Measurements from ENCODE around the gene MGMT. TPM values are rescaled to one million over a fixed set of nuclear protein-coding genes. Genes with fewer than 3 reads are reported as not detected.

The MGMT gene
- total and polyA plus RNA-seq, 5 donors from 2014 or later, result 18.7 to 48.0 (median 35.2) TPM

DNA sequence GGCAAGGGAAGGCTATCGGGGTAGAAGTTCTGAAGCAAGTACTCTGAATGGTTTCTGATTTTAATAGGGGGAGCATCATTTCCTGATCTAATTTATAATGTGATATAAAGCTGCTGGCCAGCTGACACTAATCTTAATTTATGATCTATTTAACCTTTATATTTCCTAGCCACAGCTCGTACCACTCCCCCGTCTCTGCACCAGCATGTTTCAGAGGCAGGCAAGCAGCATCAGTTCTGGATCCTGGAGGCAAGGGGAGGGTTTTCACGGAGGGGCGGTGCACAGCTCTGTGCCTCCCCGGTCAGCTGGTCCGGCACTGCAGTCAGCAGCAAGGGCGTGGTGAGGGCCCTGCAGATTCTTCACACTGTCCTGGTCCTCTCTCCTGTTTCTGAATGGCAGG is 30.0 kb downstream of the MGMT start:
- Mint-ChIP-seq H3K36me3 (peaks cover 39% of the 10 kb centered on the region), H3K27ac (no peak overlapping the region), H3K4me3 (no peak overlapping the region), H3K4me1 (peaks cover 2 to 22% (median 14%) of the 10 kb centered on the region in 4 donors), H3K27me3 (no peaks in the 10 kb centered on the region), H3K9me3 (peaks cover 0 to 15% (median 3%) of the 10 kb centered on the region in 7 donors)
- DNase-seq, result no peak
- no peak for ATAC-seq (ENCODE audit: low read depth in 2 of 2)
- Histone ChIP-seq H3K27me3 (ENCODE audit: control insufficient read depth, insufficient read depth, low read length) (no peaks in the 10 kb centered on the region), H3K4me1 (ENCODE audit: control insufficient read depth, insufficient read depth, low read length, poor library complexity, severe bottlenecking) (peaks cover 5% of the 10 kb centered on the region), H3K9me3 (ENCODE audit: control insufficient read depth in 2 of 2, low read length in 2 of 2) (peaks cover 6 to 13% of the 10 kb centered on the region in 2 experiments), H3K36me3 (ENCODE audit: control insufficient read depth, insufficient read depth, low read length) (no peaks in the 10 kb centered on the region), H3K27ac (ENCODE audit: insufficient read depth, low read length, poor library complexity, severe bottlenecking) (no peak overlapping the region), H3K4me3 (ENCODE audit: low read depth, low read length) (no peak overlapping the region)

DNA sequence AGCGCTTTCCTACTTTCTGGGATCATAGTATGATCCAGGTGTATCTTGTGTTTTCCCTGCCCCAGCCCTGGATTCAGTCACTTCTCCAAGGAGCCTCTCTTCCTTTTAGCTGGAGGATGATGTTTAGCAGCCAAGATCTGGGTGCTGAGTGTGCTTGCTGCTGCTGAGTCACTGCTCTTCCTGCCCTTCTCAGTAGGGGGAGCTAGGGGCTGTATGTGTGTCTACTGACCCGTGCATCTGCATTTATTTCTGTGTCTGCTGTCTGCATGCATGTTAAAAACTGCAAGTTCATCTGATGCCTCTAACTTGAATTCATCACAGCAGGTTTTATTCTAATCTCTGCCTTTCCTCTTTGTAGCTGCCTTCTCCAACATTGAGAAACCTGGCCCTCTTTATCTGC is 31.6 kb downstream of the MGMT start:
- Mint-ChIP-seq H3K9me3 (peaks cover 0 to 5% (median 0%) of the 10 kb centered on the region in 7 donors), H3K27me3 (no peaks in the 10 kb centered on the region)

DNA sequence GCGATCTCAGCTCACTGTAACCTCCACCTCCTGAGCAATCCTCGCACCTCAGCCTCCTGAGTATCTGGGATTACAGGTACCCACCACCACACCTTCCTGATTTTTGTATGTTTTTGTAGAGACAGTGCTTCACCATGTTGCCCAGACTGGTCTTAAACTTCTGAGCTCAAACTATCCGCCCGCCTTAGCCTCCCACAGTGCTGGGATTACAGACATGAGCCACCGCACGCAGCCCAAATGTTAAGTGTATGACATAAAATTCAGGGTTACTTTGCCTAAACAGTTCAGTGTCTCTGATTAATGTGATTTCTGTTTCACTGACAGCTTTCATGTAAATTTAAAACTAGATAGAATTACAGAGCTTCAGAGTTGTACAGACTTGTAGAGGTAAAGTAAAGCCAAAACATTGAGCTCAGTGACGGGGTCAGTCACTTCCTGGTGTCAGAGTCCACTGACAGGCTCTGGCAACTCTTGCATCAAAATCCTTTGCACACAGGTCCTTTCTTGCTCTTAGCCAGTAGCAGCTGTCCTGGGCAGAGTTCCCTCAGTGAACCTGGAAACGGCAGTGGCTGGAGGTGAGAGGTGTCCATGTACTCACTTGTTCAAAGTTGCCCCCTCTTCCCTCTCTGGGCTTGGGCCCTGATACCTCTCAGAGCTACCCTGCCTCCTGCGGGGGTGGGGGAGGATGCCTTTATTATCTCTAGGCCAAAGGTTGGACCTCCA is 33.7 kb downstream of the MGMT start:
- H3K9me3 ChIP-seq (ENCODE audit: control insufficient read depth in 2 of 2, low read length in 2 of 2), result no peaks in the 10 kb centered on the region
- DNase-seq (no peak), ATAC-seq (ENCODE audit: low read depth in 2 of 2) (no peak)
- H3K36me3 ChIP-seq (ENCODE audit: control insufficient read depth, insufficient read depth, low read length), result no peaks in the 10 kb centered on the region
- H3K27ac ChIP-seq (ENCODE audit: insufficient read depth, low read length, poor library complexity, severe bottlenecking), result no peak overlapping the region
- peaks cover 34% of the 10 kb centered on the region for H3K36me3 Mint-ChIP-seq
- H3K4me1 Mint-ChIP-seq, result peaks cover 6 to 13% (median 12%) of the 10 kb centered on the region in 4 donors
- no peaks in the 10 kb centered on the region for H3K27me3 ChIP-seq (ENCODE audit: control insufficient read depth, insufficient read depth, low read length)
- H3K9me3 Mint-ChIP-seq, result no peaks in the 10 kb centered on the region
- H3K4me1 ChIP-seq (ENCODE audit: control insufficient read depth, insufficient read depth, low read length, poor library complexity, severe bottlenecking), result no peaks in the 10 kb centered on the region
- no peak overlapping the region for H3K4me3 ChIP-seq (ENCODE audit: low read depth, low read length)
- no peak overlapping the region for H3K27ac Mint-ChIP-seq
- H3K27me3 Mint-ChIP-seq, result no peaks in the 10 kb centered on the region
- H3K4me3 Mint-ChIP-seq, result peak overlapping the region in 1 of 4 donors; percentile 10

More for the DNA sequence above, 31.6 kb downstream of the MGMT start:
- H3K4me3 ChIP-seq (ENCODE audit: low read depth, low read length), result no peak overlapping the region
- no peaks in the 10 kb centered on the region for H3K36me3 ChIP-seq (ENCODE audit: control insufficient read depth, insufficient read depth, low read length)
- H3K27me3 ChIP-seq (ENCODE audit: control insufficient read depth, insufficient read depth, low read length), result no peaks in the 10 kb centered on the region
- Mint-ChIP-seq H3K27ac (no peak overlapping the region), H3K36me3 (peaks cover 43% of the 10 kb centered on the region), H3K4me3 (no peak overlapping the region), H3K4me1 (peaks cover 0 to 15% (median 7%) of the 10 kb centered on the region in 4 donors)
- H3K4me1 ChIP-seq (ENCODE audit: control insufficient read depth, insufficient read depth, low read length, poor library complexity, severe bottlenecking), result no peaks in the 10 kb centered on the region
- H3K27ac ChIP-seq (ENCODE audit: insufficient read depth, low read length, poor library complexity, severe bottlenecking), result no peak overlapping the region
- DNase-seq (no peak), ATAC-seq (ENCODE audit: low read depth in 2 of 2) (no peak)
- H3K9me3 ChIP-seq (ENCODE audit: control insufficient read depth in 2 of 2, low read length in 2 of 2), result no peaks in the 10 kb centered on the region

DNA sequence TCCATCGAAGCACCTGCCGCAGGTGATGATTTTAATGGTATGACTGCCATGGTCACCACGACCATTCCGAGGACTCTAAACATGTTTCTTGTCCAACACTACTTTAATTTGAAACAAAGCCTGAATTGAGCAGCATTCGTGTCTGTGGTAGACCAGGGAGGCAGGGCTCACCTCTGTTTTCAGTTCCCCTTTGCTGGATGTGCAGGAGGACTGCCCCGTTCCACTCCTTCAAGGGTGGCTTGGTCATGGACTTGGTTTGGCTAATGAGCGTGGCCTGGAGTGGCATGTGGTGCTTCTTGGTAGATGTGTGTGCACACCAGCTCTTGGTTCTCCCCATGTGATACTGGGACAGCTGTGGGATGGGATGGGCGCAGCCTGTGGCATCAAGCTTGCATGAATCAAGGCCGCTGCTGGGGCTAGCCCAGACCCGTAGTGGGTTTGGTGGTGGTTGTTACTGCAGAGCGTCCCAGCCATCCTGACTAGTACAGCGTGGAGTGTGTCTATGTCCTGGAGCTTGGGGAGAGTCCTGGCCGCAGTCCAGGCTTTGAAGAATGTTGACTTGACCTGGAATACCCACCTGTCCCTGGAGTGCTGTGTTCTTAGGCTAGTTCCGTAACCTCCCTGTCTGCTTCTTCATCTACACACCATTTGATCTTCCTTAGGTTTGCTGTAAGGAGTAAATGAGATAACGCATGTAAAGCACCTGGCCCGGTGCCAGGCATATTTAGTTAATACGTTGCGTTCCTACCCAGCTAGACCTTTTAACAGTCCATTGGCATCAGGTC is 34.8 kb downstream of the MGMT start:
- no peaks in the 10 kb centered on the region for H3K4me1 ChIP-seq (ENCODE audit: control insufficient read depth, insufficient read depth, low read length, poor library complexity, severe bottlenecking)
- H3K27ac ChIP-seq (ENCODE audit: insufficient read depth, low read length, poor library complexity, severe bottlenecking), result no peak overlapping the region
- Mint-ChIP-seq H3K27ac (no peak overlapping the region), H3K9me3 (no peaks in the 10 kb centered on the region), H3K4me3 (no peak overlapping the region), H3K36me3 (peaks cover 34% of the 10 kb centered on the region), H3K4me1 (peaks cover 6 to 15% (median 13%) of the 10 kb centered on the region in 4 donors), H3K27me3 (no peaks in the 10 kb centered on the region)
- H3K9me3 ChIP-seq (ENCODE audit: control insufficient read depth in 2 of 2, low read length in 2 of 2), result no peaks in the 10 kb centered on the region
- DNase-seq (no peak), ATAC-seq (ENCODE audit: low read depth in 2 of 2) (no peak)
- H3K4me3 ChIP-seq (ENCODE audit: low read depth, low read length), result no peak overlapping the region
- no peaks in the 10 kb centered on the region for H3K27me3 ChIP-seq (ENCODE audit: control insufficient read depth, insufficient read depth, low read length)
- H3K36me3 ChIP-seq (ENCODE audit: control insufficient read depth, insufficient read depth, low read length), result no peaks in the 10 kb centered on the region

DNA sequence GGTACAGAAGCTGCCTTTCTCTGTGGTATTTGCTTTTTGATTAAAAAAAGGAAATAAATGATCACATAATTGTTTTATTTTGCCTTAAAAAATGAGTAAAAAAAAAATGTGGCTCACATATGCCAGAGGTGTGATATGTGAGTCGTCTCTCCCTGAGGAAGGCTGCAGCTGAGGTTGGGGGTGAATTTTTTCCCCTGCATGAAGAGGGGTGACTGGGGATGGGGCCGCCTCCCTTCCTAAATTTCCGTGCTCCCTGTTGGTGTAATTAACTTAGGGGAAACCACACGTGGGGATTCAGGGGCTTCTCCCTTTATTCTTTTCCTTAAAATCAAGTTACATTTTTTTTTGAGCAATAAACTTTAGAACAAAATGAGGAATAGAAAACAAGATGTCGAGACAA is 35.4 kb downstream of the MGMT start:
- H3K4me3 ChIP-seq (ENCODE audit: low read depth, low read length), result no peak overlapping the region
- H3K27me3 Mint-ChIP-seq, result no peaks in the 10 kb centered on the region
- H3K4me3 Mint-ChIP-seq, result no peak overlapping the region
- no peaks in the 10 kb centered on the region for H3K9me3 Mint-ChIP-seq
- H3K4me1 ChIP-seq (ENCODE audit: control insufficient read depth, insufficient read depth, low read length, poor library complexity, severe bottlenecking), result no peaks in the 10 kb centered on the region
- no peaks in the 10 kb centered on the region for H3K27me3 ChIP-seq (ENCODE audit: control insufficient read depth, insufficient read depth, low read length)
- no peak overlapping the region for H3K27ac Mint-ChIP-seq
- no peak overlapping the region for H3K27ac ChIP-seq (ENCODE audit: insufficient read depth, low read length, poor library complexity, severe bottlenecking)
- H3K9me3 ChIP-seq (ENCODE audit: control insufficient read depth in 2 of 2, low read length in 2 of 2), result no peaks in the 10 kb centered on the region
- H3K36me3 Mint-ChIP-seq, result peaks cover 32% of the 10 kb centered on the region
- DNase-seq (no peak), ATAC-seq (ENCODE audit: low read depth in 2 of 2) (no peak)
- H3K4me1 Mint-ChIP-seq, result peaks cover 6 to 16% (median 13%) of the 10 kb centered on the region in 4 donors
- H3K36me3 ChIP-seq (ENCODE audit: control insufficient read depth, insufficient read depth, low read length), result no peaks in the 10 kb centered on the region

DNA sequence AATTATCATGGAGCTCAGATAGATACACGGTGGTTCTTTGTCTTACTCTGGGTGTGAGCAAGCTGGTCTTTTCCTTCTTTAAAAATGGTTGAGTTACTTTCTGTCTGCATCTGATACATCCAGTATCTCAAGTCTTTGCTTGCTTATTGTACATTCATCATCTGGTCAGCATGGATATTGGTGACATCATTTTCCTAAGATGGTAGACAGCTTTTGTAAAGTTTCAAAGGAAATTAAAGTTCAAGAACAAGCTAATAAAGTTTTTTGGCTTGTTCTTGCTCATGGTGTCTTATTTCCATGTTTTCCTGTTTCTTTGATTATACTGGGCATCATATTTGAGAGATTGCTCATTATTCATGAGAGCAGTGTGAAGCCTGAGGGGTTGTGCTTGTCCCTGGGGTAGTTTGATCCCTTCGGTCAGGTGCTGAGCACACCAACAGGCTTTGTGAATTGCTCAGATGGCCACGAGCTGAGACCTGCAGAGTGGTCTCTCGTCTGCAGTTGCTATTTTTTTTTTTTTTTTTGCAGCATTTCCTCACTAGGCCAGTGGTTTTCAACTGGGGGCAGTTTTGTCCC is 38.5 kb downstream of the MGMT start:
- Histone ChIP-seq H3K27ac (ENCODE audit: insufficient read depth, low read length, poor library complexity, severe bottlenecking) (no peak overlapping the region), H3K4me3 (ENCODE audit: low read depth, low read length) (no peak overlapping the region), H3K27me3 (ENCODE audit: control insufficient read depth, insufficient read depth, low read length) (no peaks in the 10 kb centered on the region), H3K4me1 (ENCODE audit: control insufficient read depth, insufficient read depth, low read length, poor library complexity, severe bottlenecking) (no peaks in the 10 kb centered on the region), H3K9me3 (ENCODE audit: control insufficient read depth in 2 of 2, low read length in 2 of 2) (no peaks in the 10 kb centered on the region), H3K36me3 (ENCODE audit: control insufficient read depth, insufficient read depth, low read length) (no peaks in the 10 kb centered on the region)
- no peak overlapping the region for H3K4me3 Mint-ChIP-seq
- peaks cover 27% of the 10 kb centered on the region for H3K36me3 Mint-ChIP-seq
- H3K27ac Mint-ChIP-seq, result no peak overlapping the region
- H3K4me1 Mint-ChIP-seq, result peaks cover 10 to 18% (median 15%) of the 10 kb centered on the region in 4 donors
- DNase-seq (no peak), ATAC-seq (ENCODE audit: low read depth in 2 of 2) (no peak)
- no peaks in the 10 kb centered on the region for H3K27me3 Mint-ChIP-seq
- peaks cover 0 to 4% (median 0%) of the 10 kb centered on the region in 7 donors for H3K9me3 Mint-ChIP-seq

DNA sequence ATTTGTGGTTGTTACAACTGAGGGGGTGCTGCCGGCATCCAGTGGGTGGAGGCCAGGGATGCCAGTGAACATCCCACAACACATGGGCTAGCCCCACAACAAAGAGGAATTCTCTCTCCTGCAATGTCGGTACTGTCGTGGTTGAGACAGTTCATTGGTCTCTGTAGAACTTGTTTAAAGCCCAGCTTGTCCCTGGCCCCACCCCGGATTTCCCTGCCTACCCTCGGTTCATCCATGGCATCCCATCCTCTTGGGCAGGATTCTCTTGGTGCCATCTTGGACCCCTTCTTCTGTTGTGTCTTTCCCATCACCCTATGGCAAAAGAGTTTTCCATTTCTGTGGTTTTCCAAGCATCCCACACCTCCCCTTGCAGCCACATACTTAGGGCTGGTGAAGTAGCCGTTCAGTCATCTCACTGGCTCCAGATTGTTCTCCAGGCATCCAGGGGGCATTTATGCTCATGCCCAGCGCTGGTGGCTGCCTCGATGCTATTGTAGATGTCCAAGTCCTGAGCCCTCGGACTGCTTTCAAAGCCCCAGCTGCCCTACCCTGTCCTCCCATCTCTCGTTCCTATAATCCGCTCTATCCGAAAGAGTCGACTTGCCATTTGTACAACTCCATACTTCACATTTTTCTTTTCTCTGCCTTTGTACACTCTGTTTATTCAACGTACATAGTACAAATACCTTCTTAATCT is 39.2 kb downstream of the MGMT start:
- Mint-ChIP-seq H3K9me3 (peaks cover 0 to 4% (median 0%) of the 10 kb centered on the region in 7 donors), H3K27ac (peak overlapping the region in 1 of 3 donors; percentile 49), H3K36me3 (peaks cover 27% of the 10 kb centered on the region)

More for the DNA sequence above, 39.2 kb downstream of the MGMT start:
- Mint-ChIP-seq H3K4me1 (peaks cover 10 to 18% (median 18%) of the 10 kb centered on the region in 4 donors), H3K4me3 (no peak overlapping the region), H3K27me3 (no peaks in the 10 kb centered on the region)
- no peak for DNase-seq
- Histone ChIP-seq H3K4me1 (ENCODE audit: control insufficient read depth, insufficient read depth, low read length, poor library complexity, severe bottlenecking) (no peaks in the 10 kb centered on the region), H3K27me3 (ENCODE audit: control insufficient read depth, insufficient read depth, low read length) (no peaks in the 10 kb centered on the region), H3K27ac (ENCODE audit: insufficient read depth, low read length, poor library complexity, severe bottlenecking) (no peak overlapping the region), H3K36me3 (ENCODE audit: control insufficient read depth, insufficient read depth, low read length) (no peaks in the 10 kb centered on the region), H3K4me3 (ENCODE audit: low read depth, low read length) (no peak overlapping the region), H3K9me3 (ENCODE audit: control insufficient read depth in 2 of 2, low read length in 2 of 2) (no peaks in the 10 kb centered on the region)
- ATAC-seq (ENCODE audit: low read depth in 2 of 2), result no peak
